ENCODE data around the gene ST14.

The ST14 gene

GRCh38 chr11:130159657-130160497 lies at the start of gene ST14:
TSS of gene ST14 (plus strand) at chr11:130159782. CDS start at chr11:130159980, 198 bp downstream.
- FAIRE-seq, result no peak

DNA sequence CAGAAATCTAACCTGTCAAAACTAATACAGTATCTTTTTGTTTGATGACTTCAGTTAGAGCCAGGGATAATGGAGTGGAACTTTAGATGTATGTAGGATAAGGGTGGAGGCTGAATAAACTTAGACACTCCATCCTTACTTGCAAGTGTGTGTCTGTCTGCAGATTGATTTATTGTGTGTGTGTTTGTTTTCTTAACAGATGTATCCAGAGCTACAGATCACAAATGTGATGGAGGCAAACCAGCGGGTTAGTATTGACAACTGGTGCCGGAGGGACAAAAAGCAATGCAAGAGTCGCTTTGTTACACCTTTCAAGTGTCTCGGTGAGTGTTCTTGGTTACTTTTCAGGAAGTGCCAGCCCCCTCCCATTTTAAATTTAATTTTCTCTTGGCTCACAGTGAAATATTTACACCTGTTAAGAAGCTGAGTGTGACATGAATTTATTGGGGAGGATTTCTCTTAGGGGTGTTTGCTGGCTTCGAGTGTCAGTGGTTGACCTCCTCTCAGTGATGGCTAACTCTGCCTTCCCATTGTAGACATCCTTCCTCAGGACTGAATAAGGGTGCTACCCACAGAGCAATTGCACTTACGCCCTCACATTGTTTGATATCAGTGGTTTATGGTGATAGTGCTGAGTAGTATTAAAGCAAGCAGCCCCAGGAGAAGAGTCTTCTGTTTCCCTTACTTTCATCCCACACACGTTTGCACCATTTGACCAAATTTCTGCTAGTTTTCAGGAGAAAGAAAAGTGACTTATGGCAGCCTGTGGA lies 49.1 kb upstream of the ST14 start:
- no peak for FAIRE-seq

DNA sequence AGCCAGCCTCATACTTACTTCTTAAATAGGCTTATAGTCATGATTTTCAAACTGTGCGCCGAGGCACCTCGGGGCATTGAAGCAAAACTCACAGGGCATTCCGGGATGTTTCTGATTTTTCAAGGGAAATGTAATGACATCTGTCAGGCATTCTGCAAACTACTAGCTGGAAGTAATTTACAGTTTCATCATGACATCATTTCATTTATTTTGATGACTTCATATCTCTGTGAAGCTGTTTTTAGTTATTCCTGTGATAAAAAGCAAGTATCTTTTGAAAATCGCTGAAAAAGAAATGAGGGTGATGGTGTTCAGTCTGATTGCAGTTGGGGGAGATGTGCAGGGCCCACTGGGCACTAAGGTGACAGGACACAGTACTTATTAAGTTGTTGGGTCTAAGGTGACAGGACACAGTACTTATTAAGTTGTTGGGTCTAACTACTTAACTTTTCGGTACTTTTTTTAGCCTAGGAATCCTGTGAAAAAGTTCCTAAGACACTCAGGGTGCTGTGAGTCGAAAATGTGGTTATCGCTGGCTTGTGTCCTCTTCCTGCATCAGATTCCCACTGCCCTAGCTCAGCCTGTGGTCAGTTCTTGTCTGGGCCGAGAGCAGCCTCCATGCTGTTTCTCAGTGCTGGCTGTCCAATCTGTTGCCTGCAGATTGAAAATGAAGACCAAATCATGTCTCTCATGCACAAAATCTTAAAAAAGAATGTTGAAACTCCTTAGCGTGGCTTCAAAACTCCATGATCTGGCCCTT lies 47.3 kb upstream of the ST14 start:
- no peak for FAIRE-seq

DNA sequence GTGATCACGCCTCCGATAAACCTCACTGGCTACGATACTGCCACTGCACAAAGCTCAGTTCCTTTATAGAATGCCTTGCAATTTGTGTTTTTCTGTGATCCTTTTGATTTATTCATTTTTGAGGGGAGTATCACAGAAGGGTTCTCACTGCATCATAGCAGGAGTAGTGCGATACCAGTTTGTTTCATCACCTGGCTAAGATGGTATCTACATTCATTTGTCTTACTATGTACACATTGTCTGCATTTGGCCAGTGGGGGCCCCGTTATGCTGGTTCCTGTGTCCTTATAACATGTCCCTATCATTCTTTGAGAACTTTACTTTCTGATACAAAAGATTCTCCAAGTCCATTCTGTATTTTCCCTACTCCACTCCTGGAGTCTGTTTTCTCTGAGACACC lies 45.3 kb upstream of the ST14 start:
- FAIRE-seq, result no peak

DNA sequence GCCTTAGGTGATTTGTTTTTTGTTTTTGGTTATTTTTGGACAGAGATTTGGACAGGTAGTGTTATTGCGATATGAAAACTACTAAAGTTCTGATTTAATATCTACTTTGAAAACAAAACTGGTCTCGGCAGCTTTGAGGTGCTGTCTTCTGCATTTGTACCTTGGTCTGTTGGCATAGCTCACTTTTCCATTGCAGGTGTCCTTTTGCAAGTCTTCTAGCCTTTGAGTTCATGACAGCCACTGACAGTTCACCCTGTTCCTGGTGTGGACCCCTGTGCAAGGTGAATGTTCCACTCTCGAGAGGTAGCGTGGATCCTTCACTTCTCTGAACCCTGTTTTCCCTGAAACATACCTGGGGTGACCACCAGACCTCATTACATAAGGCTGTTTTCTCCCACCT lies 44.9 kb upstream of the ST14 start:
- FAIRE-seq, result no peak

GRCh38 chr11:130115218-130115617 lies 44.4 kb upstream of the ST14 start:
- FAIRE-seq, result no peak

DNA sequence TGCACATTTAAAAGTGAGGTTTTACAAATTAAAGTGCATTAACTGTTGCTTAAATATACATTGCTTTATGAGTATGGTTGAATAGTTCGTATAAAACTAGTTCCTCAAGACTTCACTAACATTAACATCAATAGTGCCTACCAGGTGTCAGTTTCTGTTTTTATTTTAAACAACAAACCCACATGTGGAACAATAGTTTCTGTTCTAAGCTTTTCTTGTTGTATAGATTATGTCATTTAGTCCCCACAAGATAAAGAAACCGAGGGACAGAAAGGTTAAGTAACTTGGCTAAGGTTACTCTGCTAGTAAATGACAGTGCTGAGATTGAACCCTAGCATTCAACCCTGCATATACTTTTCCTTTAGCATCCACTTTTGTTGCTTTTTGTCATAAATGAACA lies 41.4 kb upstream of the ST14 start:
- FAIRE-seq, result no peak

- FAIRE-seq, result no peak
Measured at GRCh38 chr11:130118636-130119387, 40.8 kb upstream of the ST14 start.

GRCh38 chr11:130120045-130120444 lies 39.5 kb upstream of the ST14 start:
- FAIRE-seq, result no peak

GRCh38 chr11:130121445-130121978 lies 38.1 kb upstream of the ST14 start:
- no peak for FAIRE-seq

DNA sequence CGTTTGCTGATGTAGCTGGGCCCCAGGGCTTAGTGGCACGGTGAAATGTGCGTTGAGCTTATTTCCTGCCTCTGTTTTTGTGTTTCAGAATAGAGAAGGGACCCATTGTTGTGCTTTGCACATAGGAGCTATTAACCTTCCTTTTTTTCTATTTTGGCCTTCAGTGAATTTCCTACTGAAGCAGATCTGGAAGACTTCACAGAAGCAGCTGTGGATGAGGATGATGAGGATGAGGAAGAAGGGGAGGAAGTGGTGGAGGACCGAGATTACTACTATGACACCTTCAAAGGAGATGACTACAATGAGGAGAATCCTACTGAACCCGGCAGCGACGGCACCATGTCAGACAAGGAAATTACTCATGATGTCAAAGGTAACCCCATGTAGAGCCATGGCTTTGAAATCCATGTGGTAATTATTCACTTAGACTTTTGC lies 37.4 kb upstream of the ST14 start:
- FAIRE-seq, result no peak

GRCh38 chr11:130123414-130124040 lies 36.1 kb upstream of the ST14 start:
- FAIRE-seq, result no peak

GRCh38 chr11:130124096-130124495 lies 35.5 kb upstream of the ST14 start:
- FAIRE-seq, result no peak

DNA sequence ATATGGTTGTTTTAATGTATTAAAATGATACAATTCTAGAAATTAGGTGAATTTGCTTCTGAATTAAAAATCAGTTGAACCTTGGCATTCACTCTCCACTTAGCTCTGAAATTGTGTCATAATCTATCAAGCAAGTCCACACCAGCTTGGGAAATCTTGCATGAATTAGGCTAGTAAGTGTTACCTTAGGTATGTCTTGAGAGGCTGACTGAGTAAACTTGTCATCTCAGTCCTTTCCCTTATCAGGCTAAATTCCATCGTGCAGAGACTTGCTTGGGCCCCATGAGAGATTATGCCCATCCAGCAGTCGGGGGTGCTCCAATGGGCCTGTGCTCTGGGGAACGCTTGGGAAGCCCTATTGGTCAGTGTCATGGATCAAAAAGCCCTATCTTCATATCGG lies 33.9 kb upstream of the ST14 start:
- no peak for FAIRE-seq

DNA sequence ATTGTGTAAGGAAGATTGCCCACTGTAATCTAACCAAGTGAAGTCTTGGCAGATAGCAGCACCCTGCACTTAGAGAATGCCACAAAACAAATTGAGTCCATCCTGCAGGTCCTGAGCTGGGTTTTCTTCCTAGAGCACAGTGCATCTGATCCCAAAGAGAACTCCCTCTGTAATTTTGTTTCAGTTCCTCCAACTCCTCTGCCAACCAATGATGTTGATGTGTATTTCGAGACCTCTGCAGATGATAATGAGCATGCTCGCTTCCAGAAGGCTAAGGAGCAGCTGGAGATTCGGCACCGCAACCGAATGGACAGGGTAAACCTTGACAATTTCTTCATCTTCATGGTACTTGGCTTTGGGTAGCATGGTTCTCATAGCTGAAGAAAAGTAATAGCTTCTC lies 33.1 kb upstream of the ST14 start:
- no peak for FAIRE-seq

GRCh38 chr11:130127509-130127908 lies 32.1 kb upstream of the ST14 start:
- FAIRE-seq, result no peak

DNA sequence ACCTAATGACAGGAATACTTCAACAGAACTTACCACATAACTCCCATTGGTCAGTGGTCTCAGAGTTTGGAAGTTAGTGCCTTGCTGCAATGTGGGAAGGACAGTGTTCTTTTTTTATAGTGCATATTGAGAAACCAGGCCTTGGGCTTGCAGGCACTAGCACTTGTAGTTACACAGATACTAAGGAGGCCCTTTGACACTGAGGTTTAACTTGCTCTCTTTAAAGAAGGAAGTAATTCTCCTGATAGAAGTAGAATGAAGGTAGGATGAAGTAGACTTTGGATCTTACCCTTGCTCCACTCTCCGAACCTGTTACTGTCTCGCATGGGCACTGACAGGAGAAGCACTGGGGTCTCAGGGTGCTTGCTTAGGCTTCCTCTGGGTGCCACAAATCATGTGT lies 31.0 kb upstream of the ST14 start:
- no peak for FAIRE-seq

- no peak for FAIRE-seq
Measured at GRCh38 chr11:130129922-130130321, 29.7 kb upstream of the ST14 start.

GRCh38 chr11:130131961-130132850 lies 27.4 kb upstream of the ST14 start:
- peak; percentile 78 for FAIRE-seq

- FAIRE-seq, result no peak
Measured at GRCh38 chr11:130133716-130134115, 25.9 kb upstream of the ST14 start.

GRCh38 chr11:130136107-130136506 lies 23.5 kb upstream of the ST14 start:
- no peak for FAIRE-seq

All from A204.1 (cell line).